Right atrium auricular region (tissue), 2 donors: Measurements from ENCODE around the gene CPLX3. TPM values are rescaled to one million over a fixed set of nuclear protein-coding genes. Genes with fewer than 3 reads are reported as not detected.

Source experiments
- DNase-seq: peaks from one replicate; pipeline ENCODE4 v3.0.0-alpha.2; 2019; ENCODE audit warnings: low spot score
- H3K27ac ChIP-seq, 2 donors: fragments of 200-600 bp; sonication (generic); 1 replicate in 1 of 2; 2 replicates in 1 of 2; pipeline ENCODE4 v1.5.1; 2016 to 2019
- H3K27me3 ChIP-seq, 2 donors: fragments of 200-600 bp; sonication (generic); one replicate each; pipeline versions ENCODE4 v1.5.1 to v1.6.0; 2017 to 2019
- H3K36me3 ChIP-seq: fragments of 200-600 bp; sonication (generic); one replicate; pipeline ENCODE4 v1.5.1; 2016
- H3K4me1 ChIP-seq, 2 donors: fragments of 200-600 bp; sonication (generic); one replicate each; pipeline versions ENCODE4 v1.5.1 to v1.6.0; 2017 to 2019
- H3K4me3 ChIP-seq, 2 donors: fragments of 200-600 bp; sonication (generic); 1 replicate in 1 of 2; 2 replicates in 1 of 2; pipeline ENCODE4 v1.5.1; 2017 to 2019; ENCODE audit warnings: mild to moderate bottlenecking in 1 of 2, moderate library complexity in 1 of 2
- H3K9me3 ChIP-seq, 2 donors: fragments of 200-600 bp; sonication (generic); one replicate each; pipeline ENCODE4 v1.5.1; 2019
- microRNA-seq, 2 donors: library from miRNA; unstranded; fragments of <30 nt; microRNA quantifications; one replicate each; pipeline ENCODE4, GENCODE V29; 2016 to 2017; ENCODE audit warnings: borderline number of aligned reads in 2 of 2, borderline replicate concordance in 1 of 2
- total RNA-seq, 2 donors: library from RNA; depleted of rRNA; stranded (reverse); fragments of >200 nt; gene quantifications; one replicate each; pipeline ENCODE4 v1.1.0, GENCODE V29; 2016
- TF ChIP-seq, protein P1 (sequence below), 2 donors: fragments of 200-600 bp; sonication (generic); IDR thresholded peaks; one replicate each; pipeline ENCODE4 v1.5.1; 2019; ENCODE audit warnings: antibody characterized with exemption in 2 of 2

The CPLX3 gene
- total RNA-seq, 2 donors from 2014 or later = 1.1 to 10.8 TPM

DNA sequence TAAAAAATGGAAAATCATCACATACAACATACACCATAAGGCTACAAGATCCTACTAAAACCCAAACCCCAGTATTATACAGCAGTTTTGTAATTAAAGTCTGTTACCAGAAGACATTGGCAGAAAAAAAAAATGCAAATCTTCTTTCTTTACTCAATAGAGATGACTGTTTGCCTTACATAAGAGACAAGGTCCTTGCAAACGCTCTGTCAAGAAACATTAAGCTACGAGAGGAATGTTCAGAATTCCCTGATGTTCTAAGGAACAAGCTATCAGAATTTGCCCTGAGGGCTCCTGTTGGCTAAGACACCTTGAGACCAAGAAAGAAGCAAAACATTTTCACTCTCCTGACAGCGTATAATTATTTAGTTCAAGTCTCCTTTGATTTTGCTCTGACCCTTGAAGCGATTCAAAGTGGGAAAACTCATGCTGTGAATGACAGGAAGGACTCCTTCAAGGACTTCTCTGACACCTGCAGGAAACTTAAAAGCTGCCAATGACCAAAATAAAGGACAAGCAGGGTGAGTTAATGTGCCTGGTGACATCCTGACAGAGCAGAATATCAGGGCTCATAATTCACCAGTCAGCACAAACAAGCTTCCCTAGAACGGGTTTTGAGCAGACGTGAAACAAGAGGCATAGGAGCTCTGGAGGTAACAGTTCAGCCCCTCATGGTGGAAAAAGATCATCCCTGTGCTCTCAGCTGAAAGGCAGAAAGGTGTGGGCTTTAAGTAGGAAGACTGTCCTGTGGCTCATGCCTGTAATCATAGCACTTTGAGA is 44.2 kb downstream of the CPLX3 start:
- Histone ChIP-seq H3K27ac (peak overlapping the region; percentile 76 to 93), H3K4me1 (peaks cover 0 to 76% of the 10 kb centered on the region in 2 donors), H3K9me3 (no peaks in the 10 kb centered on the region), H3K4me3 (peak overlapping the region in 1 of 2 donors; percentile 1), H3K36me3 (no peaks in the 10 kb centered on the region), H3K27me3 (no peaks in the 10 kb centered on the region)
- no peak for DNase-seq
- TF ChIP-seq, protein P1, sequence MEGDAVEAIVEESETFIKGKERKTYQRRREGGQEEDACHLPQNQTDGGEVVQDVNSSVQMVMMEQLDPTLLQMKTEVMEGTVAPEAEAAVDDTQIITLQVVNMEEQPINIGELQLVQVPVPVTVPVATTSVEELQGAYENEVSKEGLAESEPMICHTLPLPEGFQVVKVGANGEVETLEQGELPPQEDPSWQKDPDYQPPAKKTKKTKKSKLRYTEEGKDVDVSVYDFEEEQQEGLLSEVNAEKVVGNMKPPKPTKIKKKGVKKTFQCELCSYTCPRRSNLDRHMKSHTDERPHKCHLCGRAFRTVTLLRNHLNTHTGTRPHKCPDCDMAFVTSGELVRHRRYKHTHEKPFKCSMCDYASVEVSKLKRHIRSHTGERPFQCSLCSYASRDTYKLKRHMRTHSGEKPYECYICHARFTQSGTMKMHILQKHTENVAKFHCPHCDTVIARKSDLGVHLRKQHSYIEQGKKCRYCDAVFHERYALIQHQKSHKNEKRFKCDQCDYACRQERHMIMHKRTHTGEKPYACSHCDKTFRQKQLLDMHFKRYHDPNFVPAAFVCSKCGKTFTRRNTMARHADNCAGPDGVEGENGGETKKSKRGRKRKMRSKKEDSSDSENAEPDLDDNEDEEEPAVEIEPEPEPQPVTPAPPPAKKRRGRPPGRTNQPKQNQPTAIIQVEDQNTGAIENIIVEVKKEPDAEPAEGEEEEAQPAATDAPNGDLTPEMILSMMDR (IDR thresholded peaks at IDR 0.05) = no peak

DNA sequence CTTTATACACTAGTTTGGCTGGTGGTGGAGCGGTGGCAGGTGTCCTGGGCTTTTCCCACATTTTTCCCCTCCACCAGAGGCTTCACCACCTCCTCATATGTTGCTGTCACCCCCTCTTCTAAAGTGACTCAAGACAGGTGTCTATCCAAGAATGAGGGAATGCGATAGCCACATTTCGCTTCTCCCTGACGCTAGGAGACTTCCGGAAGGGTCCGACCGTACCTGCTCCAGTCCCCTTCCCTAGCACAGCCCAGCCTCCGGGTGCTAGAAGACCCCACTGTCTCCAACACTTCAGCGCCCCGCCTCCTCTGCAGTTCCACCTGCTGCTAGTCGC is 46.2 kb downstream of the CPLX3 start:
- no peaks in the 10 kb centered on the region for H3K27me3 ChIP-seq
- H3K4me1 ChIP-seq = peaks cover 0 to 56% of the 10 kb centered on the region in 2 donors
- TF ChIP-seq, protein P1 (IDR thresholded peaks at IDR 0.05) = no peak
- H3K27ac ChIP-seq = peak overlapping the region; percentile 76 to 93
- H3K36me3 ChIP-seq = no peaks in the 10 kb centered on the region
- H3K9me3 ChIP-seq = no peaks in the 10 kb centered on the region
- no peak for DNase-seq
- peak overlapping the region; percentile 61 to 76 for H3K4me3 ChIP-seq

DNA sequence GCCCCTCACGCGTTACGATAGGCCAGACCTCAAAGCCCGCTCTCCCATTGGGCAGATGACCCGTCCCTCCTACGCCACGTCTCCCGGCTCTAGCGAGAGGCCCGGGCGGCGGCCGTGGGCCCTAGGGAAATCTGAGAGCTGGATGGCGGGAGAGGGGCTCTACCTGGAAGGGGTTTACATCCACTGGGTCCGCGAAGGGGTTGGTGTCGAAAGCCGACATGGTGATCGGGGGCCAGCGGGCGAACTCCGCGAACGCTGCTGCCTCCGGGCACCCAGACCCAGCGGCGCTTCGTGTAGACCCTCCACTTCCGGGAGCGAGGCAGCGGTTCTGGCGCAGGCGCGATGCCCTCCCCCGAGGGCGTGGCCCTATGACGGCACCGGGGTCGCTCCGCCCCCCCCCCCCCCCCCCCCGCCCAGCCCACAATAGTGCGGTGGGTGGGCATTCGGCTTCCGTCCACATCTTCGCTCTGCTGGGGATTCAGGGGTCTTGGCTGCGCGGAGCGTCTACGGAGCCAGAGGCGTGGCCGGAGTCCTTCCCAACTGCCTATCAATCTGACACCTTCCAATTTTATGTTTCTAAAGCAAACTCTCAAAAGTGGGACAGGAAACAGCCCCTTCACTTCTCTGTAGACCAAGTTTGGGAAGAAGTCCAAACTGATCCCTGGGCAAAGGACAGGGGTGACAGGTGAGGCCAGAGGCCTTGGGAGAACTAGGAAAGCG is 46.8 kb downstream of the CPLX3 start, which contains the start of gene SCAMP2:
Gene SCAMP2 (minus strand): TSS at position 330 of the 720 bp plus-strand sequence. CDS start 110 bp downstream, at position 220.
- Histone ChIP-seq H3K36me3 (no peaks in the 10 kb centered on the region), H3K27me3 (no peaks in the 10 kb centered on the region), H3K9me3 (no peaks in the 10 kb centered on the region), H3K4me1 (peaks cover 0 to 51% of the 10 kb centered on the region in 2 donors), H3K4me3 (peak within 1 kb of the TSS; percentile 61 to 76), H3K27ac (peak within 1 kb of the TSS; percentile 76 to 93)
- DNase-seq = peak; percentile 94
- TF ChIP-seq, protein P1 (IDR thresholded peaks at IDR 0.05) = no peak

DNA sequence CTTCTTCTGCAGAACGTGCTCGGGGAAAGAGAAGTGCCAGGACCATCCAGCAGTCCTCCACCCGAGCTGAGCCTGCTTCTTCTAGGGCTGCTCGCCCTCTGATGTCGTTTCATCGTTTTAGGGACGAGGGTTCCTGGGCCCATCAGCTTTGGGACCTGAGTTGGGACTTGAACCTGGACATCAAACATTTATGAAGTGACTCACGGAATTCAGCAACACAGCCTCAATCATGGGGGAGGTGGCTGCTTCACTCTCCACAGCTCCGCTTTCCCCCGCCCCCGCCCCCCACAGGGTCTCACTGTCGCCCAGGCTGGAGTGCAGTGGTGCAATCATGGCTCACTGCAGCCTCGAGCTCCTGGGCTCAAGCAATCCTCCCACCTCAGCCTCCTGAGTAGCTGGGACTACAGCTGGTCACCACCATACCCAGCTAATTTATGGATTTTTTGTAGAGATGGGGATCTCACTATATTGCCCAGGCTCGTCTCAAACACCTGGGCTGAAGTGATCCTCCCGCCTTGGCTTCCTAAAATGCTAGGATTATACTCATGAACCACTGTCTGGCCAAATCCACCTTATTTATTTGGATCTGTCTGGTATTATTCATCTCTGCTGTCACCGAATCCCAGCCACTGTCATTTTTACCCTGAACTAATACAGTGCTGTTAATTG is 47.5 kb downstream of the CPLX3 start:
- TF ChIP-seq, protein P1 (IDR thresholded peaks at IDR 0.05) = no peak
- DNase-seq = peak; percentile 60
- peaks cover 0 to 44% of the 10 kb centered on the region in 2 donors for H3K4me1 ChIP-seq
- H3K9me3 ChIP-seq = no peaks in the 10 kb centered on the region
- no peaks in the 10 kb centered on the region for H3K27me3 ChIP-seq
- H3K4me3 ChIP-seq = peak overlapping the region; percentile 61 to 76
- no peaks in the 10 kb centered on the region for H3K36me3 ChIP-seq
- H3K27ac ChIP-seq = peak overlapping the region; percentile 76 to 93

DNA sequence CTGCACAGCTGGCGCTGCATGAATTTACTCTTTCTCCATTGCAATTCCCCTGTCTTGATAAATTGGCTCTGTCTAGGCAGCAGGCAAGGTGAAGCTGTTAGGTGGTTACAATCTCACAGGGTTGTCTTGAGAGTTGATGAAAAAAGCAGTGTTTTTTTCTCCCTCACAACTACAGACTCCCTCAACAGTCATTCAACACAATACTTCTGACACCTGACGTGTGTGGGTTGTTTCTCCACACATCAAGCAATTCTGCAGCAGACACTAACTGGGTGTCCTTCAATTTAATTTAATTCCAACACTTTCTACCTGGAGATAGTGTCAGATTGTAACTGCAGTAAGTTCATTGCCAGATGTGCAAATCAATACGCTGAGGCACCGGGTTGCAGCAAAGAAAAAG is 51.8 kb downstream of the CPLX3 start:
- Histone ChIP-seq H3K27me3 (no peaks in the 10 kb centered on the region), H3K4me3 (no peak overlapping the region), H3K36me3 (no peaks in the 10 kb centered on the region), H3K4me1 (peaks cover 0 to 6% of the 10 kb centered on the region in 2 donors), H3K9me3 (no peaks in the 10 kb centered on the region), H3K27ac (no peak overlapping the region)
- DNase-seq = no peak
- TF ChIP-seq, protein P1 (IDR thresholded peaks at IDR 0.05) = no peak

Small RNAs within 50 kb of the gene (microRNA-seq; reads per million reads assigned to microRNA genes)
- gene MIR4513 (0 reads per million in 2 donors), gene MIR6882 (0 to 3.5 reads per million in 2 donors)

Other genes starting within 250 kb of the CPLX3 start
- 10 to 100 TPM; 52.8 to 59.2 TPM for gene CLK3, start 210.8 kb upstream of the CPLX3 start, total RNA-seq
- gene EDC3, start 130.6 kb upstream of the CPLX3 start, total RNA-seq = 1 to 10 TPM; 8.0 to 8.3 TPM
- gene CYP1A1, start 101.1 kb upstream of the CPLX3 start, total RNA-seq = 1 to 10 TPM in 1 of 2 donors, not detected in 1; 1.0 TPM
- gene CYP1A2, start 77.8 kb upstream of the CPLX3 start, total RNA-seq = not detected
- 10 to 100 TPM; 25.6 to 26.8 TPM for gene CSK, start 44.5 kb upstream of the CPLX3 start, total RNA-seq
- 10 to 100 TPM; 13.8 to 88.7 TPM for gene LMAN1L, start 13.8 kb upstream of the CPLX3 start, total RNA-seq
- 10 to 100 TPM; 38.1 to 42.9 TPM for gene ULK3, start 16.5 kb downstream of the CPLX3 start, total RNA-seq
- 10 to 100 TPM; 72.3 to 80.9 TPM for gene SCAMP2, start 46.7 kb downstream of the CPLX3 start, total RNA-seq
- 100 to 1,000 TPM in 1 of 2 donors, 10 to 100 TPM in 1; 59.3 to 131 TPM for gene MPI, start 63.4 kb downstream of the CPLX3 start, total RNA-seq
- 10 to 100 TPM; 46.9 to 53.3 TPM for gene FAM219B, start 80.2 kb downstream of the CPLX3 start, total RNA-seq
- 100 to 1,000 TPM; 399 to 869 TPM for gene COX5A, start 111.4 kb downstream of the CPLX3 start, total RNA-seq
- 1 to 10 TPM; 4.3 to 9.4 TPM for gene RPP25, start 130.1 kb downstream of the CPLX3 start, total RNA-seq
- gene SCAMP5, start 168.9 kb downstream of the CPLX3 start, total RNA-seq = 1 to 10 TPM; 4.0 to 7.5 TPM
- 10 to 100 TPM; 10.6 to 11.5 TPM for gene PPCDC, start 197.0 kb downstream of the CPLX3 start, total RNA-seq